Measurements from ENCODE around the gene PRDM10.

PRDM10 gene

GRCh38 chr11:129896062-129896461, 106.6 kb downstream of the PRDM10 start:
- Histone ChIP-seq H2BK5ac (ENCODE audit: low read length) (no peak overlapping the region), H3K23ac (ENCODE audit: low read length) (no peak overlapping the region), H3K79me2 (ENCODE audit: control insufficient read depth, insufficient read depth, low read length) (peaks cover 14% of the 10 kb centered on the region), H3K18ac (ENCODE audit: low read length) (no peak overlapping the region), H4K8ac (ENCODE audit: low read depth, low read length) (no peak overlapping the region), H2AK5ac (ENCODE audit: low read length) (no peak overlapping the region), H3K4me3 (ENCODE audit: low read length) (no peak overlapping the region), H3K56ac (ENCODE audit: low read length) (peak overlapping the region; percentile 91), H3K4me2 (ENCODE audit: low read length) (peak overlapping the region; percentile 70), H3K4ac (ENCODE audit: low read depth, low read length) (no peak overlapping the region), H3K4me1 (ENCODE audit: control insufficient read depth, low read depth, low read length) (no peaks in the 10 kb centered on the region), H2BK120ac (ENCODE audit: low read depth, low read length) (no peak overlapping the region), H3K9ac (ENCODE audit: low read length) (peak overlapping the region; percentile 76), H3K27ac (ENCODE audit: low read depth, low read length) (no peak overlapping the region), H4K5ac (ENCODE audit: low read length) (no peak overlapping the region), H2BK15ac (replicated peaks; ENCODE audit: low read depth) (no peak overlapping the region), H3K79me1 (ENCODE audit: low read length) (peaks cover 10% of the 10 kb centered on the region), H3K36me3 (ENCODE audit: control insufficient read depth, insufficient read depth, low read length) (no peaks in the 10 kb centered on the region), H3K27me3 (ENCODE audit: insufficient read depth, low read length, poor library complexity) (no peaks in the 10 kb centered on the region)
- no CpG with 5 or more reads among the region's 9 CpGs for WGBS (ENCODE audit: extremely low coverage, insufficient coverage, low lambda C conversion rate)
- no peak for DNase-seq

GRCh38 chr11:129895126-129896041, 107.3 kb downstream of the PRDM10 start, which contains the start of gene NFRKB:
NFRKB (minus strand) TSS chr11:129895578; CDS start chr11:129892849, 2,729 bp downstream.
- H4K5ac ChIP-seq (ENCODE audit: low read length): no peak within 1 kb of the TSS
- H3K27me3 ChIP-seq (ENCODE audit: insufficient read depth, low read length, poor library complexity): no peaks in the 10 kb centered on the region
- peak within 1 kb of the TSS; percentile 53 for H3K18ac ChIP-seq (ENCODE audit: low read length)
- peak within 1 kb of the TSS; percentile 31 for H2BK5ac ChIP-seq (ENCODE audit: low read length)
- H3K36me3 ChIP-seq (ENCODE audit: control insufficient read depth, insufficient read depth, low read length): no peaks in the 10 kb centered on the region
- no peak within 1 kb of the TSS for H2BK120ac ChIP-seq (ENCODE audit: low read depth, low read length)
- H3K56ac ChIP-seq (ENCODE audit: low read length): peak within 1 kb of the TSS; percentile 95
- H2BK15ac ChIP-seq (replicated peaks; ENCODE audit: low read depth): no peak within 1 kb of the TSS
- H3K9ac ChIP-seq (ENCODE audit: low read length): peak within 1 kb of the TSS; percentile 90
- peaks cover 14% of the 10 kb centered on the region for H3K79me2 ChIP-seq (ENCODE audit: control insufficient read depth, insufficient read depth, low read length)
- no peak within 1 kb of the TSS for H2AK5ac ChIP-seq (ENCODE audit: low read length)
- peak within 1 kb of the TSS; percentile 90 for H3K4me2 ChIP-seq (ENCODE audit: low read length)
- H3K4me3 ChIP-seq (ENCODE audit: low read length): peak within 1 kb of the TSS; percentile 95
- H4K8ac ChIP-seq (ENCODE audit: low read depth, low read length): no peak within 1 kb of the TSS
- H3K4ac ChIP-seq (ENCODE audit: low read depth, low read length): no peak within 1 kb of the TSS
- peaks cover 10% of the 10 kb centered on the region for H3K79me1 ChIP-seq (ENCODE audit: low read length)
- WGBS (ENCODE audit: extremely low coverage, insufficient coverage, low lambda C conversion rate): no CpG with 5 or more reads among the region's 77 CpGs
- H3K4me1 ChIP-seq (ENCODE audit: control insufficient read depth, low read depth, low read length): no peaks in the 10 kb centered on the region
- no peak within 1 kb of the TSS for H3K23ac ChIP-seq (ENCODE audit: low read length)
- DNase-seq: peak; percentile 93
- peak within 1 kb of the TSS; percentile 58 for H3K27ac ChIP-seq (ENCODE audit: low read depth, low read length)

GRCh38 chr11:129894278-129895125, 108.1 kb downstream of the PRDM10 start:
- Histone ChIP-seq H2BK15ac (replicated peaks; ENCODE audit: low read depth) (no peak overlapping the region), H3K23ac (ENCODE audit: low read length) (no peak overlapping the region), H3K4ac (ENCODE audit: low read depth, low read length) (no peak overlapping the region), H2BK120ac (ENCODE audit: low read depth, low read length) (no peak overlapping the region), H3K4me1 (ENCODE audit: control insufficient read depth, low read depth, low read length) (no peaks in the 10 kb centered on the region), H3K36me3 (ENCODE audit: control insufficient read depth, insufficient read depth, low read length) (peaks cover 2% of the 10 kb centered on the region), H3K4me2 (ENCODE audit: low read length) (peak overlapping the region; percentile 90), H3K4me3 (ENCODE audit: low read length) (peak overlapping the region; percentile 95), H3K18ac (ENCODE audit: low read length) (peak overlapping the region; percentile 53), H3K56ac (ENCODE audit: low read length) (peak overlapping the region; percentile 95), H3K27ac (ENCODE audit: low read depth, low read length) (no peak overlapping the region), H4K5ac (ENCODE audit: low read length) (no peak overlapping the region), H3K27me3 (ENCODE audit: insufficient read depth, low read length, poor library complexity) (no peaks in the 10 kb centered on the region), H4K8ac (ENCODE audit: low read depth, low read length) (no peak overlapping the region), H3K79me1 (ENCODE audit: low read length) (peaks cover 10% of the 10 kb centered on the region), H3K9ac (ENCODE audit: low read length) (peak overlapping the region; percentile 90), H3K79me2 (ENCODE audit: control insufficient read depth, insufficient read depth, low read length) (peaks cover 14% of the 10 kb centered on the region), H2BK5ac (ENCODE audit: low read length) (no peak overlapping the region), H2AK5ac (ENCODE audit: low read length) (no peak overlapping the region)
- no peak for DNase-seq
- WGBS (ENCODE audit: extremely low coverage, insufficient coverage, low lambda C conversion rate): no CpG with 5 or more reads among the region's 13 CpGs

DNA sequence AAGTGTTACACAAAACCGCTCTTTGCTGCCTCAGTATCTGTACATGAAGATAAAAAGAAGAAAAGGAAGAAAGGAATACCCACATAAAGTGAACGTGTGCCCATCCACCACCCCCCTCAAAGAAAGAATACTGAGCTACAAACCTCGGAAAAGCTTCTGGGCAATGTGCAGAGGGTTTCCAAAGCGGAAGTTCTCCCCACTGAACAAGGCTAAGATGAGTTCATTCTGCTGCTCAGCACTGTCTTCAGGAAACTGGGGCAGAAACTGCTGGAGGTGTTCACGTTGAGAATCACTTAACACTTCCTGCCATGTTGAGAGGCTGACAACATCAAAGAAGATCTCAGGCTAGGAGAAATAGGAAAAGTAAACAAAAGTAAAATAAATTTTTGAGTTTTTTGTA, 114.2 kb downstream of the PRDM10 start:
- H4K5ac ChIP-seq (ENCODE audit: low read length): no peak overlapping the region
- H3K36me3 ChIP-seq (ENCODE audit: control insufficient read depth, insufficient read depth, low read length): peaks cover 28% of the 10 kb centered on the region
- H3K4me1 ChIP-seq (ENCODE audit: control insufficient read depth, low read depth, low read length): no peaks in the 10 kb centered on the region
- no peak for DNase-seq
- no peak overlapping the region for H3K4me2 ChIP-seq (ENCODE audit: low read length)
- WGBS (ENCODE audit: extremely low coverage, insufficient coverage, low lambda C conversion rate): no CpG with 5 or more reads among the region's 5 CpGs
- no peak overlapping the region for H3K18ac ChIP-seq (ENCODE audit: low read length)
- H2AK5ac ChIP-seq (ENCODE audit: low read length): no peak overlapping the region
- no peak overlapping the region for H3K23ac ChIP-seq (ENCODE audit: low read length)
- H3K9ac ChIP-seq (ENCODE audit: low read length): no peak overlapping the region
- H3K79me1 ChIP-seq (ENCODE audit: low read length): peaks cover 2% of the 10 kb centered on the region
- H3K56ac ChIP-seq (ENCODE audit: low read length): no peak overlapping the region
- no peak overlapping the region for H3K27ac ChIP-seq (ENCODE audit: low read depth, low read length)
- no peak overlapping the region for H3K4me3 ChIP-seq (ENCODE audit: low read length)
- H3K4ac ChIP-seq (ENCODE audit: low read depth, low read length): no peak overlapping the region
- no peak overlapping the region for H2BK120ac ChIP-seq (ENCODE audit: low read depth, low read length)
- no peaks in the 10 kb centered on the region for H3K27me3 ChIP-seq (ENCODE audit: insufficient read depth, low read length, poor library complexity)
- H2BK5ac ChIP-seq (ENCODE audit: low read length): no peak overlapping the region
- no peaks in the 10 kb centered on the region for H3K79me2 ChIP-seq (ENCODE audit: control insufficient read depth, insufficient read depth, low read length)
- no peak overlapping the region for H4K8ac ChIP-seq (ENCODE audit: low read depth, low read length)
- H2BK15ac ChIP-seq (replicated peaks; ENCODE audit: low read depth): no peak overlapping the region

DNA sequence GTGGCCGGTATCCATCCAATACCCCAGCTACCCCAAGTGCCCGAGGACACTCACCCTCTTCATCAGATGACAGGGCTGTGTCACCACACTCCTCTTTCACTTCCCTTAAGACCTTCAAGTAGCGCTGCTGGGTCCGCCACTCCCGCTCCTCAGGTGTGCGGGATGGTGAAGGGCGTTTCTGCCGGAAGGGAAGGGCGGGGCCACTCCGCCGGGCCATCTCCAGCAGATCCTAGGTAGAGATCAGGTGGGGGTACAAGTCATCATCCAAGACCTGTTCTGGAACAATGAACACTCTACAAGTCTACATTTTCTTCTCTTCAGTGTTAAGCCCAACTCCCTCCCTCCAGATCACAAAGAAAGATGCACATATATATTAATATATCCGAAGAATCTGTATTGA, 117.3 kb downstream of the PRDM10 start:
- peaks cover 33% of the 10 kb centered on the region for H3K36me3 ChIP-seq (ENCODE audit: control insufficient read depth, insufficient read depth, low read length)
- WGBS (ENCODE audit: extremely low coverage, insufficient coverage, low lambda C conversion rate): no CpG with 5 or more reads among the region's 12 CpGs
- no peak overlapping the region for H2AK5ac ChIP-seq (ENCODE audit: low read length)
- no peaks in the 10 kb centered on the region for H3K79me2 ChIP-seq (ENCODE audit: control insufficient read depth, insufficient read depth, low read length)
- no peaks in the 10 kb centered on the region for H3K4me1 ChIP-seq (ENCODE audit: control insufficient read depth, low read depth, low read length)
- no peak overlapping the region for H3K18ac ChIP-seq (ENCODE audit: low read length)
- H3K79me1 ChIP-seq (ENCODE audit: low read length): no peaks in the 10 kb centered on the region
- H2BK120ac ChIP-seq (ENCODE audit: low read depth, low read length): no peak overlapping the region
- no peak overlapping the region for H3K27ac ChIP-seq (ENCODE audit: low read depth, low read length)
- DNase-seq: no peak
- no peak overlapping the region for H3K9ac ChIP-seq (ENCODE audit: low read length)
- H3K56ac ChIP-seq (ENCODE audit: low read length): no peak overlapping the region
- no peak overlapping the region for H4K5ac ChIP-seq (ENCODE audit: low read length)
- H3K4me2 ChIP-seq (ENCODE audit: low read length): no peak overlapping the region
- H3K23ac ChIP-seq (ENCODE audit: low read length): no peak overlapping the region
- H2BK15ac ChIP-seq (replicated peaks; ENCODE audit: low read depth): no peak overlapping the region
- H3K27me3 ChIP-seq (ENCODE audit: insufficient read depth, low read length, poor library complexity): no peaks in the 10 kb centered on the region
- H2BK5ac ChIP-seq (ENCODE audit: low read length): no peak overlapping the region
- H3K4me3 ChIP-seq (ENCODE audit: low read length): no peak overlapping the region
- no peak overlapping the region for H3K4ac ChIP-seq (ENCODE audit: low read depth, low read length)
- no peak overlapping the region for H4K8ac ChIP-seq (ENCODE audit: low read depth, low read length)
